ENCODE data around the gene TGFB3. TPM values are rescaled to one million over a fixed set of nuclear protein-coding genes. Genes with fewer than 3 reads are reported as not detected.
A peak's percentile ranks its signal among the peaks of the same experiment; 100 is the strongest.
"Not testable (repeated sequence)": the region's sequence is repeated elsewhere in the genome, so short reads cannot be mapped to it uniquely, and the experiment has no call there.

TGFB3 gene
- total RNA-seq, 4 donors from 2014 or later, result 1.5 to 10.5 (median 5.0) TPM

DNA sequence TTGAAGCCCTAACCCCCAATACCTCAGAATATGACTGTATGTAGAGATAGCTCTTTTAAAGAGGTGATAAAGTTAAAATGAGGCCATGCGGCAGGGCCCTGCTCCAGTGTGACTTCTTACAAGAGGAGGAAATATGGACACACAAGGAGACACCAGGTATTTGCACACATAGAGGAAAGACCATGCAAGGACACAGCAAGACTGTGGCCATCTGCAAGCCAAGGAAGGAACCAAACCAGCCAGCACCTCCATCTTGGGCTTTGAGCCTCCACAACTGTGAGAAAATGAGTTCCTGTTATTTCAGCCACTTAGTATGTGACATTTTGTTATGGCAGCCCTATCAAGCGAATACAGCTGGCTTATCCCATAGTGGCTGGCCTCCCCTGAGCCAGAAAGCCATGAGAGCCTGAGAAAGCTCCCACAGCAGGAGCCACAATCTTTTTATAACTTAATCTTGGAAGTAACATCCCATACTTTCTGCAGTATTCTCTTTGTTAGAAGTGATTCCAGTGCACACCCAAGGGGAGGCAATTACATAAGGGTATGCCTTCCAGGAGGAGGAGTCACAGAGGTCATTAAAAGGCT is 48.0 kb downstream of the TGFB3 start:
- Histone ChIP-seq H3K27ac (no peak overlapping the region), H3K27me3 (no peaks in the 10 kb centered on the region), H3K36me3 (peaks cover 0 to 5% (median 0%) of the 10 kb centered on the region in 3 donors), H3K4me1 (peaks cover 0 to 3% (median 0%) of the 10 kb centered on the region in 3 donors), H3K9me3 (no peaks in the 10 kb centered on the region), H3K4me3 (no peak overlapping the region)
- no peak for TF ChIP-seq POLR2A (IDR thresholded peaks at IDR 0.05)
- TF ChIP-seq, protein P1, sequence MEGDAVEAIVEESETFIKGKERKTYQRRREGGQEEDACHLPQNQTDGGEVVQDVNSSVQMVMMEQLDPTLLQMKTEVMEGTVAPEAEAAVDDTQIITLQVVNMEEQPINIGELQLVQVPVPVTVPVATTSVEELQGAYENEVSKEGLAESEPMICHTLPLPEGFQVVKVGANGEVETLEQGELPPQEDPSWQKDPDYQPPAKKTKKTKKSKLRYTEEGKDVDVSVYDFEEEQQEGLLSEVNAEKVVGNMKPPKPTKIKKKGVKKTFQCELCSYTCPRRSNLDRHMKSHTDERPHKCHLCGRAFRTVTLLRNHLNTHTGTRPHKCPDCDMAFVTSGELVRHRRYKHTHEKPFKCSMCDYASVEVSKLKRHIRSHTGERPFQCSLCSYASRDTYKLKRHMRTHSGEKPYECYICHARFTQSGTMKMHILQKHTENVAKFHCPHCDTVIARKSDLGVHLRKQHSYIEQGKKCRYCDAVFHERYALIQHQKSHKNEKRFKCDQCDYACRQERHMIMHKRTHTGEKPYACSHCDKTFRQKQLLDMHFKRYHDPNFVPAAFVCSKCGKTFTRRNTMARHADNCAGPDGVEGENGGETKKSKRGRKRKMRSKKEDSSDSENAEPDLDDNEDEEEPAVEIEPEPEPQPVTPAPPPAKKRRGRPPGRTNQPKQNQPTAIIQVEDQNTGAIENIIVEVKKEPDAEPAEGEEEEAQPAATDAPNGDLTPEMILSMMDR (IDR thresholded peaks at IDR 0.05), result no peak
- WGBS, 2 donors, result 42 to 50% methylated on average over 2 of the region's 2 CpGs
- intact Hi-C loops (cut with DNase I), result no loop called here
- DNase-seq, result no peak

DNA sequence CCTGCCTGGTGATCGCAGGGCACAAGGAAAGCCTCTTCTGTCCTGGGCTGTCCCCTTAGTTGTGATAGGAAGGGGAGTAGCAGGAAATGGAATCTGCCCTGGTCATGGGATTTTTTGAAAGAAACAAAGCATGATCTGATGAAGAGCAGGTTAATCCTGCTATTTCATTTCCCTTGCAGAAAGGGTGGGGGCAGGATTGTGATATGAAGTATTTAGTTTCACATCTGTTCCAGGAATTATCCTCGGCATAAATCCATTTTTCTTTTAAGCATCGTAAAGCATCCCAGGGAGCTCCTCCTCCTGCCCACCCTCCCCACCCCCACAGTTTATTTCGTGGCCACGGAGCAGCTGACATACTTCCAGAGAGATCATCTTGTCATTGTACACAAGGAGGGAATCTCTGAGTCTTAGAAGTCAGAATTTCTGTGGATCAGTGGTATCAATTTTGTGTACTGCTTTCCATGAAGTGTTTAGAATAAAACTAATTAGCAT is 53.1 kb downstream of the TGFB3 start:
- Histone ChIP-seq H3K27me3 (no peaks in the 10 kb centered on the region), H3K4me1 (peaks cover 0 to 8% (median 3%) of the 10 kb centered on the region in 3 donors), H3K36me3 (peaks cover 0 to under 1% (median 0%) of the 10 kb centered on the region in 3 donors), H3K27ac (peak overlapping the region in 2 of 4 donors; percentile 12 to 33), H3K4me3 (peak overlapping the region in 1 of 4 donors; percentile 42), H3K9me3 (no peaks in the 10 kb centered on the region)
- TF ChIP-seq, protein P1 (IDR thresholded peaks at IDR 0.05), result no peak
- no peak for TF ChIP-seq POLR2A (IDR thresholded peaks at IDR 0.05)
- DNase-seq, result no peak
- 43 to 47% methylated on average over 5 of the region's 5 CpGs for WGBS, 2 donors
- intact Hi-C loops (cut with DNase I), result no loop called here

DNA sequence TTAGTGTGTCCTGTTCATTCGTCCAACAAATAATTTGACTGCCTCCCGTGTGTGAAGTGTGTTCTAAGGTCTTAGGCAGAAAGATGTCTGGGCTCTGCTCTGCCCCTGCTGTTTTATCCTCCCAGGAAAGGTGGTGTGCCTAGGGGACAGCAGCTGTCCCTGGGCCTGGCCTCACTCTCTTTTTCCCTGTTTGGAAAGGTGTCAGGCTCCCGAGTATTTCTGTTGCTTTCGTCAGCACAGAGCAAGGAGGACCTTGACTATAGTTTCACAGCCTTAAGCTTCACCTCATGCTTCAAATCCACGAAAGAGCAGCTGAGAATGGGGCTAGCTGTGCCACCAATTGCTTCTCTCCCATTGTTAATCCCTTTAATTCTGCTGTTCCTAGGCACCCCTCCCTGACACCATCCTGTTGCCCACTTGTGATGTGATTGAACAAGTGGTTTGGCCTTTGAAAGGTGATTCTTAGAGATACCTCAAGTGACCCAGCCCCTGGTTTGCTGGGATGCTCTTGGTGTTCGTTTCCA is 54.2 kb downstream of the TGFB3 start:
- intact Hi-C loops (cut with DNase I), result no loop called here
- Histone ChIP-seq H3K36me3 (no peaks in the 10 kb centered on the region), H3K27me3 (no peaks in the 10 kb centered on the region), H3K27ac (no peak overlapping the region), H3K4me3 (no peak overlapping the region), H3K4me1 (peaks cover 0 to 8% (median 3%) of the 10 kb centered on the region in 3 donors), H3K9me3 (no peaks in the 10 kb centered on the region)
- WGBS, 2 donors, result 71 to 78% methylated on average over 6 of the region's 6 CpGs
- no peak for DNase-seq
- TF ChIP-seq POLR2A (IDR thresholded peaks at IDR 0.05), result no peak
- TF ChIP-seq, protein P1 (IDR thresholded peaks at IDR 0.05), result no peak

DNA sequence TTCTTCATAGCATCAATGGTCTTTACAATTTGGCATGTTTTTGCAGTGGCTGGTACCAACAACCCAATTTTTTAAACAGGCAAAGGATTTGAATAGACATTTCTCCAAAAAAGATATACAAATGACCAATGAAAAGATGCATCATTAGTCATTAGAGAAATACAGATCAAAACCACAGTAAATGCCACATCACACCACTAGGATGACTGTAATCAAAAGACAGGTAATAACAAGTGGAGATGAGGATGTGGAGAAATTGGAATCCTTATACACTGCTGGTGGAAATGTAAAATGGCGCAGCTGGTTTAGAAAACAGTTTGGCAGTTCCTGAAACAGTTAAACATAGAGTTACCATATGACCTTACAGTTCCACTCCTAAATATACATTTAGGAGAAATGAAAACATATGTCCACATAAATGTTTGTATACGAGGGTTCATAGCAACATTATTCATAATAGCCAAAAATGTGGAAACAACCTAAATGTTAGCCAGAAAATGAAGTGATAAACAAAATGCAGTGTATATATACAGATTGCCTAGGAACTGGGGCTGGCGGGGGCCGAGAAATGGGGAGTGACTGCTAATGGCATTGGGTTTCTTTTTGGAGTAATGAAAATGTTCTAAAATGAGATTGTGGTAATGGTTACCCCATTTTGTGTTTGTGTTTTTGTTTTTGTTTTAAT is 55.2 kb downstream of the TGFB3 start:
- intact Hi-C loops (cut with DNase I), result no loop called here
- WGBS, 2 donors, result 92 to 93% methylated on average over 4 of the region's 4 CpGs
- H3K4me3 ChIP-seq, result no peak overlapping the region
- H3K27ac ChIP-seq, result no peak overlapping the region
- TF ChIP-seq, protein P1 (IDR thresholded peaks at IDR 0.05), result peak in 1 of 6 experiments; percentile 35
- TF ChIP-seq POLR2A (IDR thresholded peaks at IDR 0.05), result no peak
- H3K4me1 ChIP-seq, result peaks cover 0 to 8% (median 3%) of the 10 kb centered on the region in 3 donors
- DNase-seq, result no peak
- H3K36me3 ChIP-seq, result no peaks in the 10 kb centered on the region
- H3K9me3 ChIP-seq, result no peaks in the 10 kb centered on the region
- no peaks in the 10 kb centered on the region for H3K27me3 ChIP-seq

DNA sequence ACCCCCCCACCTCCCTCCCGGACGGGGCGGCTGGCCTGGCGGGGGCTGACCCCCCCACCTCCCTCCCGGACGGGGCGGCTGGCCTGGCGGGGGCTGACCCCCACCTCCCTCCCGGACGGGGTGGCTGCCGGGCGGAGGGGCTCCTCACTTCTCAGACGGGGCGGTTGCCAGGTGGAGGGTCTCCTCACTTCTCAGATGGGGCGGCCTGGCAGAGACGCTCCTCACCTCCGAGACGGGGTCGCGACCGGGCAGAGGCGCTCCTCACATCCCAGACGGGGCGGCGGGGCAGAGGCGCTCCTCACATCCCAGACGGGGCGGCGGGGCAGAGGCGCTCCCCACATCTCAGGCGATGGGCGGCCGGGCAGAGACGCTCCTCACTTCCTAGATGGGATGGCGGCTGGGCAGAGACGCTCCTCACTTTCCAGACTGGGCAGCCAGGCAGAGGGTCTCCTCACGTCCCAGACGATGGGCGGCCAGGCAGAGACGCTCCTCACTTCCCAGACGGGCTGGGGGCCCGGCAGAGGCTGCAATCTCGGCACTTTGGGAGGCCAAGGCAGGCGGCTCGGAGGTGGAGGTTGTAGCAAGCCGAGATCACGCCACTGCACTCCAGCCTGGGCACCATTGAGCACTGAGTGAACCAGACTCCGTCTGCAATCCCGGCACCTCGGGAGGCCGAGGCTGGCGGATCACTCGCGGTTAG is 56.5 kb downstream of the TGFB3 start:
- H3K27me3 ChIP-seq; H3K36me3 ChIP-seq; H3K9me3 ChIP-seq; intact Hi-C loops (cut with DNase I); H3K4me3 ChIP-seq; H3K4me1 ChIP-seq; DNase-seq; H3K27ac ChIP-seq: not testable (repeated sequence)
- WGBS, 2 donors, result no CpG with 5 or more reads among the region's 54 CpGs

DNA sequence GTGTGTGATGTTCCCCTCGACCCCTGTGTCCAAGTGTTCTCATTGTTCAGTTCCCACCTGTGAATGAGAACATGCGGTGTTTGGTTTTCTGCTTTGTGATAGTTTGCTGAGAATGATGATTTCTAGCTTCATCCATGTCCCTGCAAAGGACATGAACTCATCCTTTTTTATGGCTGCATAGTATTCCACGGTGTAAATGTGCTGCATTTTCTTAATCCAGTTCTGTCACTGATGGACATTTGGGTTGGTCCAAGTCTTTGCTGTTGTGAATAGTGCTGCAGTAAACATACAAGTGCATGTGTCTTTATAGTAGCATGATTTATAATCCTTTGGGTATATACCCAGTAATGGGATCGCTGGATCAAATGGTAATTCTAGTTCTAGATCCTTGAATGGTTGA is 61.4 kb downstream of the TGFB3 start:
- WGBS, 2 donors, result 97 to 98% methylated on average over 4 of the region's 4 CpGs

More for the DNA sequence above, 61.4 kb downstream of the TGFB3 start:
- H3K27me3 ChIP-seq; intact Hi-C loops (cut with DNase I); H3K27ac ChIP-seq; DNase-seq; H3K4me3 ChIP-seq; H3K9me3 ChIP-seq; H3K4me1 ChIP-seq: not testable (repeated sequence)
- H3K36me3 ChIP-seq, result peaks cover 0 to 15% (median 0%) of the 10 kb centered on the region in 3 donors

Data from esophagus squamous epithelium (tissue), 5 donors.